HG03442 (cell line): ENCODE measurements around the gene GALNT2.

ENCODE experiments used
- ATAC-seq: cut with Tn5 transposase; IDR thresholded peaks from one replicate; pipeline ENCODE4 v1.9.1; 2021; ENCODE audit warnings: mild to moderate bottlenecking, moderate library complexity; ENCODE audit not compliant: unreplicated experiment

Gene GALNT2

DNA sequence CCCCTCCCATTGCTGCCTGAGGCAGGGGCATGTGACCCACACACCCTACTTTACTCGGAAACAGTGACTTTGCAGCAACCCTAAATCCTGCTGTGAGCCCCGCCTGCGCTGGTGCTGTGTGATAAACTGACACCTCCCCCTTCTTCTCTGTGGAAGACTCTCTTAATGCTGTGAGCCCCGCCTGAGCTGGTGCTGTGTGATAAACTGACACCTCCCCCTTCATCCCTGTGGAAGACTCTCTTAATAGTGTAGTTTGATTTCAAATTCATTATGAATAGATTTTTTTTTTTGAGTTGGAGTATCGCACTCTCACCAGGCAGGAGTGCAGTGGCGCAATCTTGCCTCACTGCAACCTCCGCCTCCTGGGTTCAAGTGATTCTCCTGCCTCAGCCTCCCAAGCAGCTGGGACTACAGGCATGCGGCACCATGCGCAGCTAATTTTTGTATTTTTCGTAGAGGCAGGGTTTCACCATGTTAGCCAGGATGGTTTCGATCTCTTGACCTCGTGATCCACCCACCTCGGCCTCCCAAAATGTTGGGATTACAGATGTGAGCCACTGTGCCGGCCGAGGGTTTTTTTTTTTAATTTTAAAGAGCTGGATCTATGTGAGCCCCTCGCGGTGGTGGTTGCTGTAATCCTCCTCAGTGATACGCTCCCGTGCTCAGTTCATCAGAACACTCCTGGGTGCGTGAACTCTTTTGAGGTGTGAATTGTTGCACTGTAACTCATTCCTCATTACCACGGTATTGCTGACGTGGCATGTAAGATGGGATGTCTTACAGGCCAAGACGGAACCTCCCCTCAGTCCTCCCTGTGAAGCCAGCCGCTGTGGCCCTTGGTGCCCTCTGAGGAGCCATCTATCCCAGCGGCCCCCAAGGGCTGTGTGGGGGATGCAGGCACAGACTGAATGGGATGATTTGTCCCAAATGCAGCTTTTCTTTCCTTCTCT is 60.3 kb downstream of the GALNT2 start:
- ATAC-seq, result no peak

- no peak for ATAC-seq
These were observed 61.7 kb downstream of the GALNT2 start for GRCh38 chr1:230128569-230129285.

- ATAC-seq, result no peak
These were observed 62.3 kb downstream of the GALNT2 start for GRCh38 chr1:230129341-230129740.

GRCh38 chr1:230130172-230130944 is 63.3 kb downstream of the GALNT2 start:
- no peak for ATAC-seq

- no peak for ATAC-seq
These were observed 64.4 kb downstream of the GALNT2 start for GRCh38 chr1:230131457-230131856.

- no peak for ATAC-seq
These were observed 65.7 kb downstream of the GALNT2 start for GRCh38 chr1:230132758-230133157.

GRCh38 chr1:230135726-230136125 is 68.7 kb downstream of the GALNT2 start:
- ATAC-seq, result no peak

GRCh38 chr1:230136453-230137336 is 69.7 kb downstream of the GALNT2 start:
- no peak for ATAC-seq

DNA sequence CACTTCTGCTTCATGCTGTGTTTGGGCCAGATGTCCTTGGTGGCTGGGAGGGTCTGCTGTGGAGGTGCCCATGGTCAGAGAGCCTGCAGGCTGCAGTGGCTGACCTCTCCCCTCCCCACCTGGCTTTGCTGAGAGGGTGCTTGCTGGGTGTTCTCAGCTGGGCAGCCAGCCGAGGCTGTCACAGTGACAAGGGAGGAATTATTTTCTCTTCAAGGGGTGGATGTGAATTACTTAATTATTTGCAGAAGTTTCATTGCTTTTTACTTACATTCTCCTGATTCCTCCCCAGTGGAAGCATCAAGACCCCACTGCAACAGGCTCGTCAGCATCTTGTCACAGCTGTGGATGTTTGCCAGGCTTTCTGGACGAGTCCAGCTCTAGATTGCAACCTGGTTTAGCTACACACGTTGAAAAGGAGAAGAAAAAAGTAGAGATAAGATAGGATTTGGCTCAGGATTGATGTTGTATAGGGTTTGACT is 70.3 kb downstream of the GALNT2 start:
- ATAC-seq, result no peak

DNA sequence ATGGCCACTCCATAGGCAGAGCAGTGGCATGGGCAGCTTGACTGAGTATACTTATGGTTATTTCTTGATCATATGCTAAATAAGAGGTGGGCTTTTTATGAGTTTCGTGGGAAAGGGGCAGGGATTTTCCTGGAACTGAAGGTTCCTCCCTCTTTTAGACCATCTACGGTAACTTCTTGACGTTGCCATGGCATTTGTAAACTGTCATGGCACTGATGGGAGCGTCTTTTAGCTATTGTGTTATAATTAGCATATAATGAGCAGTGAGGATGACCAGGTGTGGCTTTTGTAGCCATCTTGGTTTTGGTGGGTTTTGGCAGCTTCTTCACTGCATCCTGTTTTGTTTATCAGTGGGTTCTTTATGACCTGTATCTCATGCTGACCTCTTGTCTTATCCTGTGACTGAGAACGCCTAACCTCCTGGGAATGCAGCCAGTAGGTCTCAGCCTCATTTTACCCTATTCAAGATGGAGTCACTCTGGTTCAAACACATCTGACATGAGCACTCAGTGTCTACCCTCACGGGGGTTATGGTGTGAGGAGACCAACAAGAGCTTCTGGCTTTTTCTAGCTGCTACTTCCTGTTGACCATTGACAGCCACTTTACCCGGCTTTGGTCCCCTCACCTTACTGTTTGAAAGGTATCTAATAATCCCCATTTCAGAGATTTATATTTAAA is 71.7 kb downstream of the GALNT2 start:
- ATAC-seq, result no peak

GRCh38 chr1:230139315-230139714 is 72.3 kb downstream of the GALNT2 start:
- no peak for ATAC-seq

DNA sequence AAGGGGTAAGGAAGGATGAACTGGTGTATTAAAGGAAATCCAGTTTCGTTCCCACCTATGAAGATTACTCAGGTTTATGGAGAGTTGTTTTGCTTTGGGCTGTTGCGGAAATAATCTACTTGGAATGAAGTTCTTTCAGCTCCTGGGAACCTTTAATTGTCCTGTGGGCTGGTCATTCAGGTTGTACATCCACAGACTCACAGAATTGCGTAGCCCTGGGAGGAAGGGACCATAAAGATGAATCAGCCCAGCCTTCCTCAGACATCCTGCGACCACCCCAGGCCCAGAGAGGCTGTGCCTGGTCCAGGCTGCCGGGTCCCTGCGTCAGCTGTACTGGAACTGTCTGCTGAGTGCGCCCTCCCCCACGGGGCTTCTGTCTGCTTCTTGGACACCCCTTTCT is 72.7 kb downstream of the GALNT2 start:
- no peak for ATAC-seq

DNA sequence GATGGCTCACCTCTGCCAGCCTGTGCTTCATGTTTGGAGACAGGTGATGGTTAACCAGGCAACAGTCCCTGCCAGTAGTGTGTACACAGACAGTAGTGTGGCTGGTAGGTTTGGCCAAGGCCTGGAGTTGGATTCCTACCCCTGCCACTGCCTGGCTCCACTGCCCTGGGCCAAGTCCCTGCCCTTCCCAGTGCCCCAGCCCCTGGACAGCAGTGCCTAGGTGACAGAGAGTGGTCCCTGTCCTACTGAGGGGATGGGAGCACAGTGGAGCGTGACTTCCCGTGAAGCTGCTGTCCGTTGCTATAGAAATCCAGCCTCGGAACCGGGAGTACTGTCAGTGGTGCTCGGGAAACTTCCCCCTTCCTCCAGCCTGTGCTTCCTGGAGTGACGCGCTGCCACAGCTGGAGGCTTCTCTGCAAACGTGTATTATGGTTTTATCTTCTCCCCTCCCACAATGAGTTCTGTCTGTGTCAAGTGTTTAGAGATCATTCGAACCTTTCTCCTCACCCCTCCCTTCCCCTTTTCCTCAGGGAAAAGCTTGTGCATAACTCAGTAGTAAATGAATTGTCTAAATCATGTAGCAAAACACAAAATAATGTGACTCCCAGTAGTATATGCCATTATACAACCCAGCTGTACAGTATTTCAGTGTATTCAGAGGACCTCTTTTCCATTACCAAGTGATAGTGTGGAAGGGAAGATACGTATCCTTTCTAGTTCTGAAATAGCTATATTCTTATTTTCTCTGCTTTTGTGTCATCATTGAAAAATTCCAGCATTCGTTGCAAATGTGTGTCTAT is 73.4 kb downstream of the GALNT2 start:
- ATAC-seq, result no peak

DNA sequence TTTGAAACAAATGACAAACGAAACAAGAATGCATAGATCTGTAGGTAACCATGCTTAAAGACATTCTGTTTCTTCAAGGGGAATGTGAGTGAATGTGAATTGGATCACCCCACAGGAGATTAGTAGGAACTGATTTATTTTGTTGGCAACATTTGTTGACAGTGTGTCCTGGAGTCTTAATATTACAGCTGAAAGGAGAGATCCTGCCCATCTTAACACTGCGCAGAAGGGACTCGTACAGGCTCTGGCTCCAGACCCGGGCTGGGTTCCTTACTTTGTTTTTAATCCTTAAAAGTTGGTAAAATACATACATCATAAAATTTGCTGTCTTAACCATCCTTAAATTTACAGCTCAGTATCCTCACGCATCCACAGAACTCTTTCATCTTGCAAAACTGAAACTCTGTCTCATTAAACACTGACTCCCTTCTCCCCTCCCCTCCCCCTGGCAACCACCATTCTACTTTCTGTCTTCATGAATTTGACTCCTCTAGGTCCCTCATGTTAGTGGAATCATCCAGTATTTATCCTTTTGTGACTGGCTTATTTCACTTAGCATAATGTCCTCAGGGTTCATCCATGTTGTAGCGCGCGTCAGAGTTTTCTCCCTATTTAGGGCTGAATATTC is 74.1 kb downstream of the GALNT2 start:
- no peak for ATAC-seq

DNA sequence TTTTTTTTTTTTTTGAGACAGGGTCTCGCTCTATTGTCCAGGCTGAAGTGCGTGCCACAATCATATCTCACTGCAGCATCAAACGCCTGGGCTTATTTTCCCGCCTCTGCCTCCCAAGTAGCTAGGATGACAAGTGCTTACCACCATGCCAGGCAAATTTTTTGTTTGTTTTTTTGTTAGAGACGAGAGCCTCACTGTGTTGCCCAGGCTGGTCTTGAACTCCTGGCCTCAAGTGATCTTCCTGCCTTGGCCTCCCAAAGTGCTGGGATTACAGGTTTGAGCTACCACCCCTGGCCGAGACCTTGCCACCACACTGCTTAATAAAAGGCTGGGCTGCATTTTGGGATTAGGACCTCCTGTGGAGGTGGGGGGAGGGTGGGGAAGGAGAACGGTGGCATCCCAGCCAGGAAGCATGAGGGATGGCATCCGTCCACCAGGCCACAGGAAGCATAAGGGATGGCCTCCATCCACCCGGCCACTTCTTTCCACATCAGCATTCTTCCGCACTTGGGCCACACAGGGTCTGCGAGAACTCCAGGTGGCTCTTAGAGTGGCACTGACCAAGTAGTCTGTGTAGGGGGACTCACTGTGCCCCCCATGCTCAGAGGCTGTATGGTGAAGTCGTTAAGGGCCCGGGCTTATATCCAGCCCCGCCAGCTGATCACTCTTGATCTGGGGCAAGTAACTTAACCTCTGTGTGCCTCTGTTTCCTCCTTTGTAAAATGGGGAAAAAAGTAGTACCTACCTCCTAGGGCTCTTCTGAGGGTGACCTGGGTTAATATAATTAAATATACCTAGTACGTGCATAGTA is 75.0 kb downstream of the GALNT2 start:
- no peak for ATAC-seq

DNA sequence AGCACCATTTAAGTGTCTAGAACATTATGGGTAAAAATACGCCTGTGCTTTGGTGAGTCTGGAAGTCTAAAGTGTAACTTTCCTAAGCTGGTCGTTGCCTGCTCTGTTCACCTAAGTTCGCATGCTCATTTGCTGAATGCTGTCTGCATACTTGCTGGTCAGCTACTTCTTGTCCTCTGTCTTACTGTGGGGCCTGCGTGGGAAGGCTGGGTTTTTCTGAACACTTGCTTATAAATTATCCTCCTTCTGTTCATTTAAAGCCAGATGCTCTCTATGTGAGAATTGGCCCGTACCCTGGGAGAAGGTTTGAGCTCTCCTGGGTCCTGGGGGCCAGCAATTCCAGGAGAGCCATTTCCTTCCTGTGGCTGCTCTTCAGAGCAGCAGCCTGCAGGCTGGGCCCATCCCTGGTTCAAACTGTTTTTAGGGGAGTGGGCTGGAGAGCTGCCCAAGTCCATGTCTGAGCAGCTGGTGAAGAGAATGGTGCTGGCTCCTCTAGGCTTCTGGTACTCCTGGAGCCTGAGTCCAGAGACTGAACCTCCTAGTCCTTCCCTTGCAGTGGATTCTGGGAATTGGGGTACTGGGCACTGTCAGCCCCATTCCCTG is 75.7 kb downstream of the GALNT2 start:
- ATAC-seq, result no peak

- no peak for ATAC-seq
These were observed 76.5 kb downstream of the GALNT2 start for GRCh38 chr1:230143534-230143933.
